Activated CD8-positive, alpha-beta memory T cell treated with anti-CD3 and anti-CD28 coated beads, Interleukin-2, amount 50 U/mL, for 1 hour (primary cell): ENCODE measurements around the gene LCN12.
A peak's percentile ranks its signal among the peaks of the same experiment; 100 is the strongest.

Experiments used
- DNase-seq: peaks from one replicate; pipeline ENCODE4 v3.0.0-alpha.2; 2020; ENCODE audit errors: extremely low read depth

The LCN12 gene

DNA sequence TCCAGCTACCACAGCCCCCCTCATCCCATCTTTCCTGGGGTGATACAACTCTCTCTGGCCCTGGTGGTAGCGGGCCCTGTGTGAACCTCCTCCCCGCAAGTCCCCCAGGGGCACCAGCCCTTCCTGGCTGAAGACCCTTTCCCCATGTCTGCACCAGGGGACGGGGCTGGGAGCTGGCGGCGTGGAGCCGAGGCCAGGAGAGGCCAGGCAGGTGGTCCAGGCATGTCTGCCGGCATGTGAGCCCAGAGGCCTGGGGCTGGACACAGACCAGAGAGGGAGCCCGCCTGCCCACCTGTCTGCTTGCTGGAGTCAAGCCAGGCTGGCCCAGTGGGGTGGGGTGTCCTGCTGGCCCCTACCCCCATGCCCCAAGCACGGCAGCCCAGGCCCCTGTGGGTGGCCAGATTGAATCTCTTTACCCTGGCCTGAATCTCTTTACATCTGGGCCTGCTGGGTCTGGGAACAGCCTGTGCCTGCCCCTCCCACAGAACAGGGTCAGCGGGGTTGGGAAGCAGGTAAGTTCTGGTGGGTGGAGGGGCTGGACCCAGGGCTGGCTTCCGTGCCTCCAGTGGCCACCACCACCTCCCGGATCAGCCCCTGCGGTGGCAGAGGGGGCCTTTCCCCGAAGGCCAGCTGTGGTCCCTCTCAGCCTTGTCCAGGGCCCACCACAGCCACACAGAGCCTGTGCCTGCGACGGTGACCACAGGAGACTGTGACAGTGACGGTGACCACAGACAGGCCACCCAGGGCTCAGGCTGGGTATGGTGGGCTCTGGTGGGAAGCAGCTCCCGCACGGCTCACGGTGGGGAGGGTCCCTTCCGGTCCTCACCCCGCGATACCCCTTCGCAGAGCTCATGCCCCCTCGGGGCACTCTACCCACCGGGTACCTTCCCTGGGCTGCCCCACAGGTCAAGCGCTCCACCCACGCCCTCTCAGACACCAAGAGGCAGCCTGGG is 7.1 kb downstream of the LCN12 start:
- no peak for DNase-seq

DNA sequence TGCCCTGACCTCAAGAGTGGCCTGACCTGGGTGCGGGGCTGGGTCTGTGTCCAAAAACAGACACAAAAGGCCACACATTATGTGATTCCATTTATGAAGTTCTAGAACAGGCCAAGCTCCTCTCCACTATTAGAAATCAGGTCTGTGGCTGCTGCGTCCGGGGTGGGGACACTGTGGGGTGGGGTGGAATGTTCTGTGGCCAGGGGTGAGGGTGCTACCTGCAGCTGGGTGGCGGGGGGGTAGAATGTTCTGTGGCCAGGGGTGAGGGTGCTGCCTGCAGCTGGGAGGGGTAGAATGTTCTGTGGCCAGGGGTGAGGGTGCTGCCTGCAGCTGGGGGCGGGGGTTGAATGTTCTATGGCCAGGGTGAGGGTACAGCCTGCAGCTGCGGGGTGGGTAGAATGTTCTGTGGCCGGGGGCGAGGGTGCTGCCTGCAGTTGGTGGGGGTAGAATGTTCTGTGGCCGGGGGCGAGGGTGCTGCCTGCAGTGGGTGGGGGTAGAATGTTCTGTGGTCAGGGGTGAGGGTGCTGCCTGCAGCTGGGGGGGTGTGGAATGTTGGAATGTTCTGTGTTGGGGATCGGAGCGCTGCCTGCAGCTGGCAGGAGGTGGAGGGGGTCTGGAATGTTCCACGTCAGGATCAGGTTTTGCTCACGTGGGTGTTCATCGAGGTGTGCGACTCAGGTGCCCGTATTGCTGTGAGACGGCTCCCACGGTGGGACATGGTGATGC is 8.3 kb downstream of the LCN12 start:
- peak; percentile 20 for DNase-seq

DNA sequence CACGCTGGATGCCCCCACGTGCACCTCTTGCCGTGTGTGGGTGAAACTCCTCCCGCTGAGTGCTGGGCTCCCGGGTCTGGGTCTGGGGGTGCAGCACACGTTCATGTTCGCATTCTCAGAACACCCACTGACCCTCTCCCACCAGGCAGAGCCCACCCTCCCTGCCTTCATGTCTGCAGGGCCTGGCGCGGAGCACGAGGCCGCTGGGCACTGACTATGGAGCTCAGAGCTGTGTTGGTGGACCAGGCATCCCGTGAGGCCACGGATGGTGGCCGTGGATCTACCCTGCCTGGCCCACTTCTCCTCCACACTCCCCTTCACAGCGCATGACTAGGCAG is 8.8 kb downstream of the LCN12 start:
- DNase-seq = no peak

DNA sequence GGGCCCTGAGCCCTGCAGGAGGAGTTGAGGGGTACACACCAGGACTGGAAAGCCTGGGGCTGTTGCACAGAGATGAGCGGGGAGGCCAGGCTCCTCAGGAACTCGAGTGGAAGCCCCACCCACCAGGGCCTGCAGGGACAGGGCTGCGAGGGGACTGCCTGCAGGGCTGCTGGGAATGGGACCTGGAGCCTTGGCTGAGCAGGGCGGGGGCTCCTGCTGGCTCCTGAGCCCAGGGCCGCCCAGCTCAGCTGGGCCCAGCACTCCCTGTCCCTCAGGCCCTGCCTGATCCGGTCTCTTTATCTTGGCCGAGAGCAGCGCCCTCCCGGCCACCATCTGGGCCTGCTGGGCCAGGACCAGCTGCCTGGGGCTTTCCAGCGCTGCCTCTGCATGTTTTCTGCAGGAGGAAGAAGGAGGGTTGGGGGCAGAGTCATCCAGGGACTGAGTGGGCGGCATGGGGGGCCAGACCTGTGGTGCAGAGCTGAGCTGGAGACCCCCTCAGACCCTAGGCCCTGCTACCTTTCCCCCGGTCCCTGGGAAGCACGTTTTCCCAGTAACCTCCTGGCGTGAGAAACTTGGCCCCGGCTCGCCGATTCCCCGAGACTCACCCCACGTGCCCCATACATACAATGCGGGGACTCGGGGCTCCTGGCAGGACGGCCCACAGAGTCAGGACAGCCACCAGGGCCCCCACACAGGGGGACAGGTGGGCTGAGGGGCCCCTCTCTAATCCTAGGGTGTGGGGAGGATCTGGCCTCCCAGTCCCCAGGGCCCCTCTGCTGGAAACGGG is 9.4 kb downstream of the LCN12 start:
- DNase-seq = no peak

DNA sequence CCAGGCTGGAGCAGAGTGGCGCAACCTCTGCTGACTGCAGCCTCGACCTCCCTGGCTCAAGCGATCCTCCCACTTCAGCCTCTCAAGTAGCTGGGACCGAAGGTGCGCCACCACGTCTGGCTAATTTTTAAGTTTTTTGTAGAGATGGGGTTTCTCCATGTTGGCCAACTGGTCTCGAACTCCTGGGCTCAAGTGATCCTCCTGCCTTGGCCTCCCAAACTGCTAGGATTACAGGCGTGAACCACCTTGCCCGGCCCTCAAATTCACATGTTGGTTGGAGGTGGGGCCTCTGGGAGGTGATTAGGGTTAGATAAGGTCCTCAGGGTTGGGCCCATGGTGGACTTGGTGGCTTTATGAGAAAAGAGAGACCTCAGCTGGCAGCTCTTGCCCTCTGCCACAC is 10.1 kb downstream of the LCN12 start:
- no peak for DNase-seq

DNA sequence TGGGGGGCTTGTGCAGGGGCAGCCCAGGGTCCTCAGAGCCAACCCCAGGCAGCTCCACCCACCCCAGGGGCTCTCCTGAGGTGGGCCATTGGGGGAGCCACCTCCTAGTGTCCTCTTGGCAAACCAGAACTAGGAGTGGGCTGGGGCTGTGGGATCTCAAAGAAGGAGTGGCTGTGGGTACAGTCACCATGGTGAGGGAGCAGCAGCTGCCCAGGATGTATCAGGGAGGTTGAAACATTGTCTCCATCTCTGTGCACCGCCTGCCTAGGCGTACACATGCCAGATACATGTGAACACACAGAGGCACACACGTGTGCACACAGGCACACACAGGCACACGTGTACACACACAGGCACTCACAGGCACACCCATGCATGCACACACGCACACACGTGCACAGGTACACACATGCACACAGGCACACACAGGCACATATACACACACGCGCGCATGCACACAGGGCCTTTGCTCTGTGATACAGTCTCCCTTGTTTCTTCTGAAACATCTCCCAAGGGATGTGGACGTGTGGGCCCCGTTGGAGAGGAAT is 10.7 kb downstream of the LCN12 start:
- DNase-seq = no peak

DNA sequence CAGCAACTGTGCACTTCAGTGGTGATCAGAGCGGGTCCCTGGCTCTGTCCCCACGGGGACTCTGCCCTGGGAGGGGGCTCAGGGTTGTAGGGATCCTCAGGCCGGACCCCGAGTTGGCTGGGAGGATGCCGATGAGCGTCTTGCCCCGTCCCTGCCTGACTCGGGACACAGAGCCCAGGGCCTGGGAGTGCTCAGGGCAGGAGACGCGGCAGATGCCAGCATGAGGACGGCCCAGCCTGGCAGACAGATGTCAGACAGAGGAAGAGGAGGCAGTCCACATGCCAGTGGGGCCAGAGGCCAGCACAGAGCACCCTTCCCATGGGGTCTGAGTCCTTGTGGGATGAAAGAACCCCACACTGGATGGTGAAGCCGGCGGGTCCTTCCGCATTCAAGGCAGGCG is 11.3 kb downstream of the LCN12 start:
- no peak for DNase-seq

DNA sequence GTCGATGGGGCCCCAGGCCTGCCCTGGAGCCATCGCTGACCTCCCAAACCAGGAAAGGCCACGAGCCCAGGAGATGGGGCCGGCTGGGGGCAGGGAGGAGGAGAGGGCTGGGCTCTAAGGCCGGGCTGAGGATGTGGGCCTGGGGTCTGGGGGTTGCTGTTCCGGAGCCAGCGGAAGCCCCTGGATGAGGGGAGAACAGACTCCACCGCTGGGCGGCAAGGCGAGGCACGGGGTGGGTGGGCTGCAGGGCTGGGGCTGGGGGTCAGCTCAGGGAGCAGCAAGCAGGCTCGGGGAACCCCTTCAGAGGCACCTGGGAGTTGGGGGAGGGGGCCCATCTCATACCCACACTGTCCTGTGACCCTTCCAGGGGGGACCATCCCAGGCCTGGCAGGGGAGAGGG is 11.7 kb downstream of the LCN12 start:
- no peak for DNase-seq

DNA sequence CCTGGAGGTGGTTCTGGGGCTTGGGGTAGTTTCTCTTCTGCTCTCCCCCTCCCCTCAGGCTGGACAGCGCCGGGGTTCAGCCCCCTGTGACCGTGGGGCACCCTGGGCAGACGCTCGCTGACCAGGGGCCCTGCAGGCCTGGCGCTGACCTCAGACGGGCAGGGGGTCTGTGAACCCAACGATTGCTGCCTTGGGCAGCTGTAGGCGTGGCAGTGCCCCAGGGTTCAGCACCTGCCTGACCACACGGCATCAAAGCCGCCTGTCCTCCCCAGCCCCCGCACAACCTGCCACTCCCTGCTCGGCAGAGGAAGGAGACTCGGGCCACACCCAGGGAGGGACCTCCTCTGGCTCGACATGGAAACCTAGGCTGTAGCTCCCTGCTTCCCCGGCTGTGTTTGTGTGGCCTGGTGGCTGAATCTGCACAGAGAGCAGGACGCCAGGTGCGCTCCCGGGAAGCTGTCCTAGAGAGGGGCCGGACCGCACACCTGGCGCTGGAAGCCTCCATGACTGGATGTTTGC is 12.2 kb downstream of the LCN12 start:
- DNase-seq = no peak

DNA sequence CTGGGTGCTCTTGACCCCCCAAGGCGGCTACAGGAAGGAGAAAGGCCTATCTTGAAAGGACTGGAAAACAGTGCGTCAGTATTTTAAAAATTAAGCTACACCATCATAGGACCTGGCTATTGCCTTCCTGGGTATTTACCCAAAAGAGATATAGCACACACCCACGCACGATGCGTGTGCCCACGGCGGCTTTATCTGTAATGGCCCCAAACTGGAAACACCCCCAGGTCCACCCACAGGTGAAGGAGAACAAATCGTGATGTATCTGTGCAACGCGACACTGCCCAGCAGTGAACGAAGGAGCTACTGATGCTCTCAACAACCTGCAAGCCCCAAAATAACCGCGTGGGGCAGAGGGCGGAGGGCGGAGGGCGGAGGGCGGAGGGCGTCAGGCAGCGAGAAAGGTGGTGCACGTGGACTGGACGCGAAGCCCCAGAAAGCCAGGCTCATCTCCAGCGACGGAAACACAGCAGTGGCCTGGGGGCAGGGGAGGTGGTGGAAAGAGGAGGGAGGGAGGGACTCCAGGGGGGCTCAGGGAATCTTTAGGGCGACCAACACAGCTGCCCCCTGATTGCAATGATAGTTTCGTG is 12.9 kb downstream of the LCN12 start:
- DNase-seq = no peak

DNA sequence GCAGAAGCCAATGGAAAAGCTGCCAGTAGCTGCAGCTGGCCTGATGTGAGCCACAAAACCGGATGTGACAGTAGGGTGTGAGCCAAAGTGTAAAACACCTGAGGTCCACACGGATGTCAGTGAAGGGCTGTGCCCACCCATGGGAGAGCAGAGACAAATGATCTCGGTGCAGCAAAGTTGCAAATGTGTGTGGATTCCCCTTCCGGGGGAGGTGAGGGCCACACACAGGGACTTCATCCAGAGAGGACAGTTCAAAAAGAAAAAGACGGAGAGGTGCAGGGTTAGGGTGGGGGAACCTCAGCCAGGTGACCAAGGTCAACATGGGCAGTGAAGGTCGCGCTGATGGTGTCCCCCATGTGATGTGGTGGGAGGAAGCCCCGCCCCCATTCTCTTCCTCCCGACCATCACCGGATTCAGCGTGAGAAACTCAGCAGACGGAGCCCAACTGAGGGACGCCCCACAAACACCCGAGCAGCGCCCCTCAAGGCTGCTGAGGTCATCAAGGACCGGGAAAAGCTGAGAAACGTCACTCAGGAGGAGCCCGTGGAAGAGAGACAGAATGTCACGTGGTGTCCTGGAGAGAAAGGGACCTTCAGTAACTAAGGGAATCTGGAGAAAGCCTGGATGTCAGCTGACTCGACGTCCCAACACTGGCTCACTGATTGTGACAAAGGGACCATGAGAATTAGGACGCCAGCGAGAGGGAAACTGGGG is 13.9 kb downstream of the LCN12 start:
- peak; percentile 22 for DNase-seq

DNA sequence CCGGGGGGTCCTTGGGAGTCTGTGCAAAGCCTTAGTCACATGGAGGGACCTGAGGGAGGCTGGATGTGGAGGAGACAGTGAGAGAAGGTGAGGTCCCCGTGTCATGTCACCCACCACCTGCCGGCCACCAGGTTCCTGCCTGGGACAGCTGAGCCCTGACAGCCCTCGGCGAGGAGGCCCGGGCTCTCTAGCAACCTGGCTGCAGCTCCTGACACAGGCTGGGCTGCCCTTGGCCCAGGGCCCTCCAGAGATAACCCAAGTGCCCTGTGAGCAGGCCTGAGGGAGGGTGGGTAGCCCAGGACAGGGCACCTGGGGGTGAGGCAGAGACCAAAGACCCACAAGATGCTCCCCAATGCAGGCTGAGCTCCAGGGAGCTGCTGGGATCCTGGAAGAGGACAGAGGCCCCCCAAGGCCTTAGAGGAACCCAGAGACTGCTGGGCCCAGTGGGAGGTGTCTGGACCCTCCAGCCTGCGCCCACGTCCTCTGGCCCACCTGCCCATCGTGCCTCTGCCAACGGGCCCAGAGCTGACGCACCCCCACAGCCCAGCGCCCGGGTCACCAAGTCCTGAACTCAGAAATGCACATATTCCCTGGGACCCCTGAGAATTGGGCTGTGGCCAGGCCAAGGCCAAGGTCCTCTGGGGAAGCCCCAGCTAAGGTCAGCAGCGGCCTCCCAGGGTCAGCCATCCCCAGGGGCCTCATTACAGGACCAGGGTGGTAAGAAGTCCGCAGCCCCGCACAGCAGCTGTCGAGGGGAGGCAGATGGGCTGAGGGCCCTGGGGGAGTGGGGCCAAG is 16.5 kb downstream of the LCN12 start:
- DNase-seq = no peak

DNA sequence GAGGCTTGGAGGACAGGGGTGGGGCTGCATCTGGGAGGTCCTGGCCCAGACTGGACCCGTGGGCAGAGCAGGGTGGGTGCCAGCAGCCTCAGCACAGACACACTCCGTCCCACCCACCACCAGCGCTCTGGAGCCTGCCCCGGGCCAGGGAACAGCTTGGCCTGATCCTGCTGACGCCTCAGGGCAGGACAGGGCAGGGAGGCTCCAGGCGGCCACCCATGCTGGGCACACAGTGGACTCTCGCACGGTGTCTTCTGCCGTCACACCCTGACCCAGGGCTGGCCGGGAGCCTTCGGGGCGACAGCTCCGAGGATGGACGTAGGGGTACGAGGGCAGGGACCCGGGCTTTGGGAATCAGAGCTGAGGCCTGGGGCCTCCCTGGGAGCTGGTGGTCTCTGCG is 17.1 kb downstream of the LCN12 start:
- DNase-seq = no peak

DNA sequence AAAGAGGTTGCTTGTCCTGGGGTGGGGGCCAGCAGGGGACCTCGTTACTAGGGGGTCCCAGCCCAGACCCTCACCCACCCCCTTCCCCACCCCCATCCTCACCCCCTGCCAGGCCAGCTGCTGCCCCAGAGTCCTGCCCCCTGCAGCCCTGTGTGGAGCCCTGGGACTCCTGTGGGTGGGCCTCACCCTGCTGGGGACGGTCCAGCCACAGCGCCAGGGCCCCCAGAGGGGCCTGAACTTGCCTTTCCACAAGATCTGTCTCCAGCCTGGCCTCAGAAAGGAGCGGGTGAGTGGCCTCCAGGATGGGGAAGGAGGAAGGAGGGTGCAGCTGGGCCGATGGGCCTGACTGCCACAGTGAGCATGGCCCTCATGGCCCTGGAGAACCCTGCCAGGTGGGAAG is 17.7 kb downstream of the LCN12 start:
- DNase-seq = no peak

DNA sequence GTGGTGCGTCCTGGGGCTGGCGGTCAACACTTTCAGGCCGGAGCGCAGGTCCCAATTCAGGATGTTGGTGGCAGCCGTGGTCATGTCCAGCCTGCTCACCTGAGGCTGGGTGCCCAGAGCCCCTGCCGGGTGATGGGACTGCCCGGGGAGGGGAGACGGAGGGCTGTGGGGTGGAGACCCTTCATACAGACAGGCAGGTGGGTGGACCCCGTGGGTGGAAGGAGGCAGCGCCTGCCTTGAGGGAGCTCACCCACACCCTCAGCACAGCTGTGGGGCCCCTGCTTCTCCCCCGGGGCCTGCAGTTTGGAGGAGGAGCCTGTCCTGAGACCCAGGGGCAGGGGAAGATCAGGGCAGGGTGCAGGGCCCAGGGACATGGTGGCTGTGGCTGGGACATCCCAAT is 18.3 kb downstream of the LCN12 start:
- DNase-seq = no peak

DNA sequence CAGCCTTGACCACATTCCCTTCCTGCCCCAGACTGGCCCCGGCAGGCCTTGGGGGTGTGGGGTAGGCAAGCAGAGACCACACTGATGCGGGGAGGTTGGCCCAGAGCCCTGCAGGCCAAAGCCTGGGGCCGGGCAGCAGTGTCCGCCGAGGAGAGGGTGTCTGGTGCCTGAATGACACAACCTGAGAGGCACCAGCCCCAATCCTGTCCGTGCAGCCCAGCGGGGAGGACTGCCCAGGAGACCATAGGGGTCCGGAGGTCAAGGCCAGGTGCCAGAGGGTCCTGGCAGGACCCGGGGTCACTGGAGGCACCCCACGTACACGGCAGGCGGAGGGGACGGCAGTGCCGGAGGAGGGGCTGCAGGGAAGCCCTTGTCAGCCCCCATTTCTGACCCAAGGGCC is 19.7 kb downstream of the LCN12 start:
- no peak for DNase-seq

DNA sequence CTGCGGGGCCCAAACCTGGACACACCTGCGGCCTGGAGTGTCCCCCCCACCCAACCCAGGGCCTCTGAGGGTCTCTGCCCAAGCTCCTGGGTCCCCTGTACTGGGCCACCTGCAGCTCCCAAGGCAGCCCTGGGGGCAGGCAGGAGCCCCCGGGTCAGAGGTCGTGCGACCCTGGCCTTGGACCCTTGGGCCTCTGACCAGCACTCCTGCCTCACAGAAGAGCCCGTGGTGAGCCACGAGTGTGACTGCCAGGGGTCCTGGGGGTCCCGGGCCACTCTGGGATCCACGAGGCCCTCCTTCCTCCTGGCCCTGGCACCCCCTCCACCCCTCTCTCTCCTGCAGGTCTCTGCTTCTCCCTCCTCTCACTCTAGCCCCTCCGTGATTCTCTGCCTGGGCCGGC is 20.3 kb downstream of the LCN12 start:
- DNase-seq = no peak

DNA sequence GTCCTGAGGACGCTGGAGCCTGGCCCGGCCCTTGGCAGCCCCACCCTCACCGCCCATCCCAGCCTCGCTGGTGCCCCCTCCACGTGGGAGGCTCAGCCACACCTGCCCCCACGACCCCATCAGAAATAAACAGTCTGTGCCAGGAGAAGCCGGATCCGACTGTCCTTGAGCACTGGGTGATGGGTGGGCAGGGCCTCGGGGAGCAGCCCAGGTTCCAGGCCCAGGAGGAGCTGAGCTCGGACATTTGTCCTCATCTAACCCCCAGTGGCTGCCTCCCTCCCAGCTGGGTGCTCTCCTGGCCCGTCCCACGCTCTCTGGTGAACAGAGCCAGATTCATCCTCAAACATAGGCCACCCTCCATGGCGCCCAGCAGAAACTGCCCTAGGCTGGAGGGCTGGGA is 20.7 kb downstream of the LCN12 start:
- DNase-seq = no peak

DNA sequence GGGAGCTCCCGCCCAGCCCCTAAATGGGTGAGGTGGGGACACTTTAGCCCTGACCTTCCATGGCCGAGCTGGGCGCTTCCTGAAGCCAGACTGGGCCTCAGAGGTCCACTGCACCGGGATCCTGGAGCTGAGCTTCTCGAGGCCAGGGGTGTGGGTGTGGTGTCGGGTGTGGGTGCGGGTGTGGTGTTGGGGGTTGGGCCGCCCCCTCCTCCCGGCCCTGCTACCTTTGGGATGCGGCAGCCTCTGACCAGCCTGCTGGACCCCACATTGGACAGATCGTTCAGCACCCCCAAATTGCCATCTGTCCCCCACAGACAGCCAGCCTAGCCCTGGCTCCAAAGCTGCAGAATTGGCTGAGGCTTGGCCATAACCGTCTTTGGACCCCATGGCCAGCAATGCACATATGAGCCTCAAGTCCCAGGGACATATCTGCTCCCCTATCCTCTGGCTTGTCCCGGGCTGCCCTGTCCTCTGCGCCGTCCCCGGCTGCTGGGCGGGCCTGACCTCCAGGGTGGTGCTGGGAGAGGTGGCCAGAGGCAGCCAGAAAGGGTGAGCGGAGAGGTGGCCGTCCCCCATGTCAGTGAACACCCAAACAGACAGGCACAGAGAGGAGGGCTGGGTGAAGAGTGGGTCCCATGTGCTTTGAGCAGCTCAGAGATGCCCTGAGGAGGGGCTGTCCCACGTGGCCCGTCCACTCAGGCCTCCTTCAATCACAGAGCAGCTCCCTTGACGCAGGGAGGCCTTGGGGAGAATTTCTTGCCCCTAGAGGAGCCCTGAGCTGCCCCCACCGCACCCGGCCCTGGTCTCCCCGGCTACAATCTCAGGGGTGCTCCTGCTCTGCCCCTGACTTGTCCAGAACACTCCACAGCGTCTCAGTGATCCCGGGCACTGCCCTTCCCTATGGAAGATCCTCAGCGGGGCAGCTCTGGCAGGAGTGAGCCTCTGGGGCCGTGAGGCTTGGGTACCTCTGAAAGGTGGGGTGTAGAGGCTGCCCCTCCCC is 21.8 kb downstream of the LCN12 start:
- DNase-seq = no peak
